SK-N-MC (cell line): ENCODE data around the gene MAP3K9.

Experiments used
- EZH2 ChIP-seq: fragments of 200-600 bp; sonication (generic); IDR thresholded peaks from one replicate; pipeline ENCODE4 v1.6.1; 2017; ENCODE audit warnings: antibody characterized with exemption
- FOXP2 ChIP-seq: optimal IDR thresholded peaks from 2 replicates; pipeline ENCODE3; 2011; ENCODE audit warnings: mild to moderate bottlenecking, moderate library complexity; ENCODE audit not compliant: insufficient read depth; ENCODE audit errors: extremely low read length, control extremely low read depth
- POLR2AphosphoS5 ChIP-seq: IDR thresholded peaks from 2 replicates; pipeline ENCODE4 v1.6.1; 2012; ENCODE audit warnings: mild to moderate bottlenecking, low read depth, low read length, borderline replicate concordance

- no peak for TF ChIP-seq POLR2AphosphoS5
- TF ChIP-seq EZH2 = no peak
- no peak for TF ChIP-seq FOXP2
Observed at GRCh38 chr14:70827752-70828151, 18.4 kb upstream of the MAP3K9 start.
